ENCODE data around the gene GADL1.
A peak's percentile ranks its signal among the peaks of the same experiment; 100 is the strongest.

GADL1 gene, protein sequence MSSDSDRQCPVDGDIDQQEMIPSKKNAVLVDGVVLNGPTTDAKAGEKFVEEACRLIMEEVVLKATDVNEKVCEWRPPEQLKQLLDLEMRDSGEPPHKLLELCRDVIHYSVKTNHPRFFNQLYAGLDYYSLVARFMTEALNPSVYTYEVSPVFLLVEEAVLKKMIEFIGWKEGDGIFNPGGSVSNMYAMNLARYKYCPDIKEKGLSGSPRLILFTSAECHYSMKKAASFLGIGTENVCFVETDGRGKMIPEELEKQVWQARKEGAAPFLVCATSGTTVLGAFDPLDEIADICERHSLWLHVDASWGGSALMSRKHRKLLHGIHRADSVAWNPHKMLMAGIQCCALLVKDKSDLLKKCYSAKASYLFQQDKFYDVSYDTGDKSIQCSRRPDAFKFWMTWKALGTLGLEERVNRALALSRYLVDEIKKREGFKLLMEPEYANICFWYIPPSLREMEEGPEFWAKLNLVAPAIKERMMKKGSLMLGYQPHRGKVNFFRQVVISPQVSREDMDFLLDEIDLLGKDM

DNA sequence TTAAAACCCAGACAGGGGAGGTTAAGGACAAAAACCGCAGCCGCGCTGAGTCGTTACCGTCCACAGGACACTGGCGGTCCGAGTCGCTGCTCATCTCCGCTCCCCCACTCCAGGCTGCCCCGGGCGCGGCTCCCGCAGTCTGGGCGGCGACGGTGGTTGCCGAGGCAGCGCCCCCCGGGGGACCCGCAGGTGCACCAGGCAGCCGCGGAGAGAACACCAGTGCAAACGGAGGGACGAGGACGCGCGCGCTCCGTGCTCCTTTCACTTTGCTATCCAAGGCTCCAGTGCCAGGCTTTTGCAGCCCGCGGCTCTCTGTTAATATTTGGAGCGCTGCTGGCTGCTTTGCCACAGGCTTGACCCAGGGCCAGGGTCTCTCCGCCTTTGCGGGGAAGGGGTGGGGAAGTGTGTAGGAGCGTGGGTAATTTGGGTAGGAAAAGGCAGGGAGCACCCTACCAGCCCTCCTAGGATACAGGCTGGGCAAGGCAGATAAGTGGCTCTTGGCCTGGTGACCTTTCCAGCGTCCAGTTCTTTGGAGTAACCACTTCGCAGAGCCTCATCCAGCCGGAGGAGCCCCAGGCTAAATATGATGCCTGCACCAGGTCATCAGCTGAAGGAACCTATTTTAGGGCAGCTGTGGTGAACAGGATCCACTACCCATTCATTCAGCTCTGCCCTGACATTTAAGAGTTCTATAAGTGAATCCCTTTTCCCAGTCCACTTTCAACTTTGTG, at the start of gene GADL1:
TSS of gene GADL1 (minus strand) at position 141 of the 731 bp plus-strand sequence. CDS start at position 94, 47 bp downstream.
- peak within 1 kb of the TSS; percentile 34 for H3K4me3 ChIP-seq (ENCODE audit: low read length)
- no peaks in the 10 kb centered on the region for H3K9me3 ChIP-seq (ENCODE audit: low read length)
- peak within 1 kb of the TSS; percentile 57 for H2AFZ ChIP-seq (ENCODE audit: low read depth, low read length)
- peaks cover 25% of the 10 kb centered on the region for H3K27me3 ChIP-seq (ENCODE audit: insufficient read depth, low read length)
- no peaks in the 10 kb centered on the region for H3K36me3 ChIP-seq (ENCODE audit: insufficient read depth, low read length)
- H3K4me1 ChIP-seq (ENCODE audit: insufficient read depth, low read length), result no peaks in the 10 kb centered on the region

DNA sequence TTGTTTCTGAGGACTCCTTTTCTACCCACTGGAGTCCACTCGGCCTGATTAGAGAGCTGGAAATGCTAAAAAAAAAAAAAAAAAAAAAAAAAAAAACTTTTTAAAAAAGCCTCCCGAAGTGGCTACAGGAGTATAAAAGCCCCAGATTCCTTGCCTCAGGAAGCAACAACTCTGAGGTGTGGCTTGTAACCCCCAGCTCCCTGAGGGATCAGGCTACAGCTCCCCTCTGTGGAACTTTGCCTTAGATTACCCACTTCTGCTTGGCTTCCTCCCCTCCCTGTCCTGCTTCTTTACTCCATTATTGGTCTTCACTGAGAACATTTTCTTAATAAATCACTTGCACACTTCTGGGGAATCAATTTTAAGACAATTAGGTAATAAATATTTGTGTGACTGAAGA, 49.7 kb upstream of the GADL1 start:
- Histone ChIP-seq H3K4me1 (ENCODE audit: insufficient read depth, low read length) (no peaks in the 10 kb centered on the region), H3K4me3 (ENCODE audit: low read length) (no peak overlapping the region), H2AFZ (ENCODE audit: low read depth, low read length) (no peak overlapping the region), H3K36me3 (ENCODE audit: insufficient read depth, low read length) (no peaks in the 10 kb centered on the region), H3K9me3 (ENCODE audit: low read length) (no peaks in the 10 kb centered on the region), H3K27me3 (ENCODE audit: insufficient read depth, low read length) (no peaks in the 10 kb centered on the region)

DNA sequence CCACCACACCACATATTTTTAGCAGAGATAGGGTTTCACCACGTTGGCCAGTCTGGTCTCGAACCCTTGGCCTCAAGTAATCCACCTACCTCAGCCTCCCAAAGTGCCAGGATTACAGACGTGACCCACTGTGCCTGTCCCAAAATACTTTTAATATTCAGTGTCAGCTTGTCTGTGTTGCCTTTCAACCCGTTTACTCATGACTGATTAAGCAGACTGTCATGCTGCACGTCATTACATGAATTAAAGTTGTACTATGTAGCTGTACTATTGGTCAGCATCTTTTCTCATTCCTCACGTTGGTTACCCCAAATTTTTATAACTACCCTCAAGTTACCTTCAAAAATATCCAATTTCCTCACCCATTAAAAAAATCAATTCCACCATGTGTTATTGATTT, 48.7 kb upstream of the GADL1 start:
- no peak overlapping the region for H2AFZ ChIP-seq (ENCODE audit: low read depth, low read length)
- no peaks in the 10 kb centered on the region for H3K36me3 ChIP-seq (ENCODE audit: insufficient read depth, low read length)
- no peak overlapping the region for H3K4me3 ChIP-seq (ENCODE audit: low read length)

DNA sequence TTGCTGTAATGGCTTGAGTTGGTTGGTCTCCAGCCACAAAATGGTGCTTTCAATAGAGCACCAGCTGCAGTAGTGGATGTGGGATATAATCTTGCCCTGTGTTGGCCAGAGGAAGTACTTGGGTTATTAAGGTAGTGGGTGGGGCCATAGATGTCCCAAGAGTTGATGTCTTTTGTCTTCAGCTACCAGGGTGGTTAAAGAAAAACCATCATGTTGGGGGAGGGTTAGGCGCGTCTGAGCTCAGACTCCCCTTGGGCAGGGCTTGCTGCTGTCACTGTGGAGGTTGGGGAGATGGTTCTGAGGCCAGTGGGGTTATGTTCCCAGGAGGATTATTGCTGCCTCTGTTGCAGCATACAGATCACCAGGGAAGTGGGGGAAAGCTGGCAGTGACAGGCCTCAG, 46.9 kb upstream of the GADL1 start:
- Histone ChIP-seq H2AFZ (ENCODE audit: low read depth, low read length) (no peak overlapping the region), H3K4me3 (ENCODE audit: low read length) (no peak overlapping the region), H3K27me3 (ENCODE audit: insufficient read depth, low read length) (no peaks in the 10 kb centered on the region), H3K36me3 (ENCODE audit: insufficient read depth, low read length) (no peaks in the 10 kb centered on the region), H3K9me3 (ENCODE audit: low read length) (no peaks in the 10 kb centered on the region), H3K4me1 (ENCODE audit: insufficient read depth, low read length) (no peaks in the 10 kb centered on the region)

More for the DNA sequence above, 48.7 kb upstream of the GADL1 start:
- Histone ChIP-seq H3K4me1 (ENCODE audit: insufficient read depth, low read length) (no peaks in the 10 kb centered on the region), H3K27me3 (ENCODE audit: insufficient read depth, low read length) (no peaks in the 10 kb centered on the region), H3K9me3 (ENCODE audit: low read length) (no peaks in the 10 kb centered on the region)

DNA sequence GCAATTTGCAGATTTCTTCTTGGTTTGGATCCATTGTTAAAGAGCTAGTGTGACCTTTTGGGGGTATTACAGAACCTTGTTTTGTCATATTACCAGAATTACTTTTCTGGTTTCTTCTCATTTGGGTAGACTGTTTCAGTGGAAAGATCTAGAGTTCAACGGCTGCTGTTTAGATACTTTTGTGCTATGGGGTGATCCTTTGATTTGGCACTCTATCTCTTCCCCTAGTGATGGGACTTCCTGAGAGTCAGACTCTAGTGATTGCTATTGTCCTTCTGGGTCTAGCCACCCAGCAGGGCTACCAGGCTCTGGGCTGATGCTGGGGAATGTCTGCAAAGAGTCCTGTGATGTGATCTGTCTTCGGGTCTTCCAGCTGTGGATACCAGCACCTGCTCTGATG, 46.3 kb upstream of the GADL1 start:
- no peaks in the 10 kb centered on the region for H3K9me3 ChIP-seq (ENCODE audit: low read length)
- no peak overlapping the region for H3K4me3 ChIP-seq (ENCODE audit: low read length)
- no peaks in the 10 kb centered on the region for H3K27me3 ChIP-seq (ENCODE audit: insufficient read depth, low read length)
- no peaks in the 10 kb centered on the region for H3K4me1 ChIP-seq (ENCODE audit: insufficient read depth, low read length)
- no peak overlapping the region for H2AFZ ChIP-seq (ENCODE audit: low read depth, low read length)
- no peaks in the 10 kb centered on the region for H3K36me3 ChIP-seq (ENCODE audit: insufficient read depth, low read length)

DNA sequence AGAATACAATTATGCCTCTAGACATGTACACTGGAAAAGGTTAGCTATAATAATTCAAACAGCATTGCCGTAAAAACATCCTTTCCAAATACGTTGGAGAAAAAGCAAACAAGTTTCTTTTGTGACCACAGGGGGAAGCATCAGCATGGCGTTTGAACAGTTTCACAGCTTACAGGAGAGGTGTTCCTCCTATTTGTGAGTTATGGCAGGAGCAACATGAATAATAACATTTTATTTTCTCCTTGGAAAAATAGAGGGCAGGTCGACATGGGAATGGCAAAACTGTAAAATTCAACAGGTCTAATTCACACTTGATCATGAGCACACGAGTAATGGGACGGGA, 39.7 kb upstream of the GADL1 start:
- Histone ChIP-seq H2AFZ (ENCODE audit: low read depth, low read length) (no peak overlapping the region), H3K9me3 (ENCODE audit: low read length) (no peaks in the 10 kb centered on the region), H3K27me3 (ENCODE audit: insufficient read depth, low read length) (no peaks in the 10 kb centered on the region), H3K36me3 (ENCODE audit: insufficient read depth, low read length) (no peaks in the 10 kb centered on the region), H3K4me3 (ENCODE audit: low read length) (no peak overlapping the region), H3K4me1 (ENCODE audit: insufficient read depth, low read length) (no peaks in the 10 kb centered on the region)

DNA sequence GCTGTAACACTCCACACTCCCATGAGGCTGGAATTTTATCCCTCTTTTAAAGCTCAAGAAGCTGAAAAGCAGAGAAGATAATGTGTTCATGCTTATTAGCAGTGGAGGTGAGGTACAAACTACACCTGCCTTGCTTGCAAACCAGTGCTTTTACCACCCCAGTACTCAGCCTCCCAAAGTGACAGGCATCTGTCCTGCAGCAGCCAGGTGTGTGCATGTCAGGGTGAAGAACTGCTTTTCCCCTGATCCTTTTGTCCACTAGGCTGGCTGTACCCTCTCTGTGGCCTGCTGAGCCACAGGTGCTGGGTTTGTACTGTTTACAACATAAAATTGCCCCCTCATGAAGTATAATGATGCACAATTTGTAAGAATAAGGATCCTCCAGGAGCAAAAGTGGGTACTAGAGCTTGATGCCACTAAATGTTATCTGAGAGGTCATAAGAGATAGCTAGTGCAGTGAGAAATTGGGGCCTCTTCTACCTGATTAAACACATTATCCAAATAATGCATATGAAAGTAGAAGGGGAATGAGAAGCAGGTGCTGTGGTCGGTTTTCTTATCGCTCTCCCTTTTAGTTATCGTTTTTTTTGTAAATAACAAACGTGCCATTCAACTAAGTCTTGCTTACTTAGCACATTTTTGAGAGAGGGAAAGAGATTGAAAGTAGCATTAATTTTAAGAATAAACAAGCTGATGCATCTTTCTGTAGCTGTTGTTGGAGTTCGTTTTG, 39.2 kb upstream of the GADL1 start:
- Histone ChIP-seq H2AFZ (ENCODE audit: low read depth, low read length) (no peak overlapping the region), H3K4me3 (ENCODE audit: low read length) (no peak overlapping the region), H3K27me3 (ENCODE audit: insufficient read depth, low read length) (no peaks in the 10 kb centered on the region), H3K9me3 (ENCODE audit: low read length) (no peaks in the 10 kb centered on the region), H3K36me3 (ENCODE audit: insufficient read depth, low read length) (no peaks in the 10 kb centered on the region), H3K4me1 (ENCODE audit: insufficient read depth, low read length) (no peaks in the 10 kb centered on the region)

DNA sequence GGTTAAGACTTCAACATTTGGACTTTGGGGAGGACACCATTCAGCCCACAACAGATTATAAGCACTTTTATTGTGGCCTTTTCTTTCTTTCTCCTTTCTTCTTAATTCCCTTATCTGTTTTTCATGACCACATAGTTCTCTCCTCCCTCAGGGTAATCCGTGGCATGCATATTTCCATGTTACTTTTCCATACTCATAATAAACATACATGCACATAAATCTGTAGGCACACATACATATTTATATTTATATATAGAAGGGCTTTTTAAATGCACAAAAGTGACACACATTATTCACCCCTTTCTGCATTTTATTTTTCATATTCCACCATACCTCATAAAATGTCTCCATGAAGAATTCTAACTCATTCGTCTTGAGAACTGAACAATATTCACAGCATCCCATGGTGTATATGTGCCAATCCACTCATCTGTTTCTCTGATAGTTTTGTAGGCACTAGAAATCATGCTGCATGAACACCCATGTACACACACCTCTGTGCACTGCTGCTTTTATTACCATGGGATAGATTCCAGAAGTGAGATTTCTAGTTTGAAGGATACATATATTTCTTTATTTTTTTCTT, 38.1 kb upstream of the GADL1 start:
- Histone ChIP-seq H3K36me3 (ENCODE audit: insufficient read depth, low read length) (no peaks in the 10 kb centered on the region), H3K9me3 (ENCODE audit: low read length) (no peaks in the 10 kb centered on the region), H3K4me3 (ENCODE audit: low read length) (no peak overlapping the region), H2AFZ (ENCODE audit: low read depth, low read length) (no peak overlapping the region), H3K27me3 (ENCODE audit: insufficient read depth, low read length) (no peaks in the 10 kb centered on the region), H3K4me1 (ENCODE audit: insufficient read depth, low read length) (no peaks in the 10 kb centered on the region)

DNA sequence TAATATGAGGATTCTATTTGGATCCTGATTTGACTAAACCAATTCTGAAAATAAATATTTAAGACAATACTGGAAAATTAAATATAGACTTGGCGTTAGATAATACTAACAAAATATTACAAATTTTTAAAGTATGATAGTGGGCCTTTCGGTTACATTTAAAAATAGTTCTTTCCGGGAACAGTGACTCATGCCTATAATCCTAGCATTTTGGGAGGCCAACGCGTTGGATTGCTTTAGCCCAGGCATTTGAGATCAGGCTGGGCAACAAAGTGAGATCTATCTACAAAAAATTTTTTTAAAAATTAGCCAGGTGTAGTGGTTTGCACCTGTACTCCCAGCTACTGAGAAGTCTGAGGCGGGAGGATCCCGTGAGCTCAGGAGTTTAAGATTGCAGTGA, 30.3 kb upstream of the GADL1 start:
- Histone ChIP-seq H3K36me3 (ENCODE audit: insufficient read depth, low read length) (no peaks in the 10 kb centered on the region), H3K27me3 (ENCODE audit: insufficient read depth, low read length) (no peaks in the 10 kb centered on the region), H3K4me1 (ENCODE audit: insufficient read depth, low read length) (no peaks in the 10 kb centered on the region), H2AFZ (ENCODE audit: low read depth, low read length) (no peak overlapping the region), H3K9me3 (ENCODE audit: low read length) (no peaks in the 10 kb centered on the region), H3K4me3 (ENCODE audit: low read length) (no peak overlapping the region)

DNA sequence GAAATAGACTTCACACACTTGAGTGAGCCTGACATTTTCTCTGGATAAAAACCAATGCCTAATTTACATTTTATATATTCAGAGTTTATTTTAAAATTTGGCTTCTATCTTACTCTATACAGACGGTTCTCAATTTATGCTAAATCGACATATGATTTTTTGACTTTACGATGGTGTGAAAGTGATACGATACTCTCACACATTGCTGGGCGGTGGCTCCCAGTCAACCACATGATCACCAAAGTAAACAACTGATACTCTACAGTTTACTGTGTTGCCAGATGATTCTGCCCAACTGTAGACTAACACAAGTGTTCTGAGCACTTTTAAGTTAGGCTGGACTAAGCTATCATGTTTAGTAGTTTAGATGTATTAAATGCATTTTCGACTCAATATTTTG, 25.1 kb upstream of the GADL1 start:
- no peak overlapping the region for H2AFZ ChIP-seq (ENCODE audit: low read depth, low read length)
- H3K27me3 ChIP-seq (ENCODE audit: insufficient read depth, low read length), result no peaks in the 10 kb centered on the region
- H3K36me3 ChIP-seq (ENCODE audit: insufficient read depth, low read length), result no peaks in the 10 kb centered on the region
- H3K9me3 ChIP-seq (ENCODE audit: low read length), result no peaks in the 10 kb centered on the region
- H3K4me1 ChIP-seq (ENCODE audit: insufficient read depth, low read length), result no peaks in the 10 kb centered on the region
- H3K4me3 ChIP-seq (ENCODE audit: low read length), result no peak overlapping the region

DNA sequence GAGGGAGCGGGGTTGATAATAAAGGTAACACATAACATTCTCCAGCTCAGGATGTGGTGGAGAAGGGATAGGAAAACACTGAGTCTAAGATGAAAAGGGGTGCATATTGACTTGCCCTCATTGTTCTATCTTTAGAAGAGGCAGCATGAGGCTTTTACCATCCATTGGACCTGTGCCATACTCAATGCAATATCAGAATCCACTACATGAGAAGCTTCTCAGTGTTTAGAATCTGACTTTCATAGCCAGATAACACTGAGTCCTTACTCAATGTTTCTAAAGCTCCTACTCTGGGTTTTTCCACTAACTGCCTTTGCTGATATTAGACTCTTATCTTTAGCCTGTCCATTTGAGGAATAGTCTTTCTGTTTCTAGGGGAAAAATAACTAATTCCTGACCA, 24.3 kb upstream of the GADL1 start:
- Histone ChIP-seq H3K4me1 (ENCODE audit: insufficient read depth, low read length) (no peaks in the 10 kb centered on the region), H3K36me3 (ENCODE audit: insufficient read depth, low read length) (no peaks in the 10 kb centered on the region), H3K4me3 (ENCODE audit: low read length) (no peak overlapping the region), H3K9me3 (ENCODE audit: low read length) (no peaks in the 10 kb centered on the region), H3K27me3 (ENCODE audit: insufficient read depth, low read length) (no peaks in the 10 kb centered on the region), H2AFZ (ENCODE audit: low read depth, low read length) (no peak overlapping the region)

DNA sequence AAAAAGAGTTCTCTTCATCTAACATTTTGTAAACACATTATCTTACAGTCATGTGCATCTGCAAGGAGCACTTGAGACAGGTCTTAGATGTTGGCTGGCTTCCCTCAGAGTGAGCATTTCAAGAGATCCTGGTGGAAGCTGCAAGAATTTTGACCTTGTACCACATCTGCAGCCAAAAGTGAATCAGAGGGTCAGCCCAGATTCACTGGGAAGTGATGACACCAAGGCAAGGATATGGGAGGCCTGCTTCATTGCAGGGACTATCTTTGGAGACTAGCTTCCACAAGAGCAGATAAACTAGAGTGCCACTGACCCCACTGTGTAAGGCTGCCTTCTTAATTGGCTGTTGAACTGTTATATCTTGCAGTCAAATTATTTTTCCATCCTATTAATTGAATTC, 21.3 kb upstream of the GADL1 start:
- H3K4me1 ChIP-seq (ENCODE audit: insufficient read depth, low read length), result no peaks in the 10 kb centered on the region
- H2AFZ ChIP-seq (ENCODE audit: low read depth, low read length), result no peak overlapping the region
- H3K4me3 ChIP-seq (ENCODE audit: low read length), result no peak overlapping the region
- H3K27me3 ChIP-seq (ENCODE audit: insufficient read depth, low read length), result no peaks in the 10 kb centered on the region
- no peaks in the 10 kb centered on the region for H3K36me3 ChIP-seq (ENCODE audit: insufficient read depth, low read length)
- no peaks in the 10 kb centered on the region for H3K9me3 ChIP-seq (ENCODE audit: low read length)

DNA sequence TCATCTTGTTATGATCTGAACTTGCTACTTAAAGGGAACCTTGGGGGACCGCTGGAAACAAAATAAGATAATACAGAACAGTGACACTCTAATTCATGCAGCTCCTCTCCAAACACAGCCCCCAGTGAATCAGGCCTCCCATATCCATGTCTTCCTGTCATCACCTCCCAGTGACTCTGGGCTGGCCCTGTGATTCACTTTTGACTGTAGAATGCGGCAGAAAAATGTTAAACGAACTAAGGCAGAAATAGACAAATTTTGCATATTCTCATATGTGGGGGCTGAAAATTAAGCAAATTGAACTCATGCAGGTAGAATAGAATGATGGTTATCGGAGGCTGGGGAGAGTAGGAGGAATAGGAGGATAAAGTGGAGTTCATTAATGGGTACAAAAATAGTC, 20.2 kb upstream of the GADL1 start:
- Histone ChIP-seq H3K27me3 (ENCODE audit: insufficient read depth, low read length) (no peaks in the 10 kb centered on the region), H3K4me3 (ENCODE audit: low read length) (no peak overlapping the region), H3K36me3 (ENCODE audit: insufficient read depth, low read length) (no peaks in the 10 kb centered on the region), H3K9me3 (ENCODE audit: low read length) (no peaks in the 10 kb centered on the region), H3K4me1 (ENCODE audit: insufficient read depth, low read length) (no peaks in the 10 kb centered on the region), H2AFZ (ENCODE audit: low read depth, low read length) (no peak overlapping the region)
